Osteoblast (primary cell): Measurements from ENCODE around the gene LRRC66. TPM values are rescaled to one million over a fixed set of nuclear protein-coding genes. Genes with fewer than 3 reads are reported as not detected.

Experiments used
- DNase-seq: peaks from one replicate; pipeline ENCODE4 v3.0.0; 2011; ENCODE audit warnings: low spot score, mixed read lengths; ENCODE audit not compliant: insufficient read length; ENCODE audit errors: missing footprints
- H2AFZ ChIP-seq: 2 replicates; pipeline ENCODE4 v1.6.0; 2011; ENCODE audit warnings: mild to moderate bottlenecking, low read length
- H3K27ac ChIP-seq: 2 replicates; pipeline ENCODE4 v1.5.1; 2011; ENCODE audit warnings: mild to moderate bottlenecking, low read depth, low read length, moderate library complexity
- H3K27me3 ChIP-seq: 2 replicates; pipeline ENCODE4 v1.6.0; 2012; ENCODE audit warnings: mild to moderate bottlenecking, control low read depth, inconsistent platforms, low read length, moderate library complexity; ENCODE audit not compliant: insufficient read depth
- H3K36me3 ChIP-seq: 2 replicates; pipeline ENCODE4 v1.5.1; 2011; ENCODE audit warnings: mild to moderate bottlenecking, low read length, control low read depth, moderate library complexity; ENCODE audit not compliant: insufficient read depth
- H3K4me1 ChIP-seq: 2 replicates; pipeline ENCODE4 v1.5.1; 2011; ENCODE audit warnings: mild to moderate bottlenecking, low read length, control low read depth, moderate library complexity; ENCODE audit not compliant: insufficient read depth
- H3K4me2 ChIP-seq: 2 replicates; pipeline ENCODE4 v1.6.0; 2011; ENCODE audit warnings: mild to moderate bottlenecking, low read length; ENCODE audit not compliant: insufficient read depth
- H3K4me3 ChIP-seq: fragments of 200-600 bp; sonication (generic); 3 replicates; pipeline ENCODE4 v1.5.1; 2012; ENCODE audit warnings: mild to moderate bottlenecking, low read length, inconsistent platforms; ENCODE audit not compliant: insufficient read depth
- H3K79me2 ChIP-seq: 2 replicates; pipeline ENCODE4 v1.6.0; 2012; ENCODE audit warnings: mild to moderate bottlenecking, low read length, control low read depth, inconsistent platforms; ENCODE audit not compliant: insufficient read depth
- H3K9me3 ChIP-seq: 2 replicates; pipeline ENCODE4 v1.5.1; 2011; ENCODE audit warnings: low read depth, low read length, control low read depth
- H4K20me1 ChIP-seq: 2 replicates; pipeline ENCODE4 v1.6.0; 2012; ENCODE audit warnings: mild to moderate bottlenecking, low read length, control low read depth; ENCODE audit not compliant: insufficient read depth
- CTCF ChIP-seq: IDR thresholded peaks from 2 replicates; pipeline ENCODE4 v1.5.1; 2011; ENCODE audit warnings: mild to moderate bottlenecking, low read depth, low read length, moderate library complexity; ENCODE audit errors: extremely low read depth
- small RNA-seq: library from RNA; depleted of rRNA; stranded (forward); fragments of <200 nt; gene quantifications from one replicate; pipeline ENCODE3, GENCODE V24; 2012
- total RNA-seq: library from RNA; depleted of rRNA; stranded (reverse); fragments of >200 nt; gene quantifications from 2 replicates; pipeline ENCODE4 v1.2.3, GENCODE V29; 2012

The LRRC66 gene
- total RNA-seq, 1 donor: 0.36 TPM

DNA sequence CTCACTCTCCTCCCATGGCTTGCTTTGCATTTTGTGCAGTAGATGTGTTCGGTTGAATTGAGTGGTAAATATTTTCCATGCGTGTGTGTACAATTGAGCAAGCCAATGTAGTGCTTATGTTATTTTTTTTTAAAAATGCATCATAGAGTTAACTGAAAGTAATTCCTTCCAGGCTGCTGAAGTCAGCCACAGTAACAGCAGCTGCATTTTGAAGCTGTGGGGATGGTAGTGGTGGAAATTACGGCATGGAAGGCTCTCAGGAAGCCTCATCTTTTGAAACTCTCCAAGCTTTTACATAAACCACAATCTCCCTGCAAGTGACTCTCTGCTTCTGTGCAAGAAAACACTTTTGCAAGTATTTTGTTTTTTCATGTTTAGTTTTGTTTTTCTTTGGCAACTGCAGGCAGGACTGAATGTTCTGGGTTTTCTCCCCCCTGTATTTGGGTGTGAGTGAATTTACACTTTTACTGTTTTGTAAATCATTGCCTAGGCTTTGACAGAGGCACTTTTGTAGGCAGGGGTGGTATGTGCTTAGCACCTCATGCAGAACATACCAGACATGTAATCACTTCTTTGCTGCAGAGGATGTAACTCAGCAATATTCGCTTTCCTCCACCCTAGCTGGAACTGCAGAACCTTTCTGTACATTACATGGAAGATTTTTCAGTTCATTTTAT, 56.2 kb downstream of the LRRC66 start:
- H3K79me2 ChIP-seq: no peaks in the 10 kb centered on the region
- TF ChIP-seq CTCF: no peak
- H3K4me2 ChIP-seq: no peak overlapping the region
- H2AFZ ChIP-seq: peak overlapping the region; percentile 15
- peak; percentile 23 for DNase-seq
- H3K9me3 ChIP-seq: no peaks in the 10 kb centered on the region
- H3K27ac ChIP-seq: no peak overlapping the region
- no peak overlapping the region for H3K4me3 ChIP-seq
- H3K4me1 ChIP-seq: no peaks in the 10 kb centered on the region
- H4K20me1 ChIP-seq: no peaks in the 10 kb centered on the region
- H3K27me3 ChIP-seq: no peaks in the 10 kb centered on the region
- H3K36me3 ChIP-seq: no peaks in the 10 kb centered on the region

- H3K36me3 ChIP-seq: no peaks in the 10 kb centered on the region
- no peak overlapping the region for H2AFZ ChIP-seq
- H3K9me3 ChIP-seq: no peaks in the 10 kb centered on the region
- H3K27ac ChIP-seq: no peak overlapping the region
- no peaks in the 10 kb centered on the region for H4K20me1 ChIP-seq
- H3K79me2 ChIP-seq: no peaks in the 10 kb centered on the region
- H3K4me3 ChIP-seq: no peak overlapping the region
- no peak overlapping the region for H3K4me2 ChIP-seq
- no peaks in the 10 kb centered on the region for H3K27me3 ChIP-seq
- TF ChIP-seq CTCF: no peak
- H3K4me1 ChIP-seq: no peaks in the 10 kb centered on the region
- DNase-seq: no peak
Observed at GRCh38 chr4:51960486-51960885, 59.7 kb downstream of the LRRC66 start.

DNA sequence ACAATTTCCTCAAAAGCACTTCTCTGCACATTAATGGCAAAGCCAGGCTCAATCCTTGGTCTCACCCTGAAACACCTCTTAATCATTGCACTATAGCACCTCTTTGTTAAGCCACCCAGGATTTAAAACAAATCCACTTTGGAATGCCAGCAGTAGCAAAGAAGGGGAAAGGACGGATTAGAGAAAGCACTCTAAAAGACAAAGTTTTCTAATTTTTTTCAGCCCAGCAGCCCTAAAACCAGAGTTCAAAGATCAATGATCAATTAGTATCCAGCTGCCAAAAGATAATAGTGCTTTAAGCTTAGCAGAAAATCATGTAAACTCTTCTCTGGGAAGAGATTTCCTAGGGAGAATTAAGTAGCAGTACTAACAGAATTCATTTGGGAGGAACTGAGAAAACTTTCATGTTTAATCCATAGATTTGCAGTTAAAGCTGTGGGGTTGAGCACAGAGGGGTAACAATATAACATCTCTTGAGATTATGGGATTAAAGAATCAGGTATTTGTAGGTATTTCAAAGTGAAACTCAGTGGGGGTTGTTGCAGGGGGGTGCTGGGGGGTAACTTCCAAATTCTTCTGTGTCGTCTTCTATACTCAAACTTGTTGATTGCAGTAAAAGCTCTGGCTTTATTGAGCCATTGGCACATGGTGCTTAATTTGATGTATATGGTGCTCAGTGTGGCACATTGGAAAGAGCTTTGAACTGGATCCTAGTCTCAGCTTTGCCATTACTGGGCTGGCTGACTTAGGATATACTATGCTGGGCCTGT, 61.8 kb downstream of the LRRC66 start:
- DNase-seq: no peak
- no peak for TF ChIP-seq CTCF
- H2AFZ ChIP-seq: no peak overlapping the region

More for the DNA sequence above, 61.8 kb downstream of the LRRC66 start:
- H3K27ac ChIP-seq: no peak overlapping the region
- no peaks in the 10 kb centered on the region for H3K27me3 ChIP-seq
- no peaks in the 10 kb centered on the region for H4K20me1 ChIP-seq
- H3K4me1 ChIP-seq: no peaks in the 10 kb centered on the region
- H3K4me2 ChIP-seq: no peak overlapping the region
- no peaks in the 10 kb centered on the region for H3K79me2 ChIP-seq
- H3K36me3 ChIP-seq: no peaks in the 10 kb centered on the region
- H3K4me3 ChIP-seq: no peak overlapping the region
- no peaks in the 10 kb centered on the region for H3K9me3 ChIP-seq

Small RNA genes lying within 50 kb of the gene (small RNA-seq; reads per million reads assigned to genes)
- not detected for gene AC104784.1

Other genes starting within 250 kb of the LRRC66 start
- gene DCUN1D4, start 177.2 kb downstream of the LRRC66 start, total RNA-seq: 58.6 and 60.4 TPM in 2 replicates
- gene SGCB, start 17.9 kb upstream of the LRRC66 start, total RNA-seq: 27.9 and 31.2 TPM in 2 replicates
- 30.8 and 41.3 TPM in 2 replicates for gene SPATA18, start 30.9 kb upstream of the LRRC66 start, total RNA-seq